SK-N-DZ (cell line): ENCODE results near the gene DNAJB2. TPM values are rescaled to one million over a fixed set of nuclear protein-coding genes. Genes with fewer than 3 reads are reported as not detected.

ENCODE experiments used
- DNase-seq: peaks from one replicate; pipeline ENCODE4 v3.0.0-alpha.2; 2015; ENCODE audit warnings: low spot score
- polyA plus RNA-seq, 2 experiments: library from polyadenylated mRNA; depleted of rRNA; stranded (reverse); fragments of >200 nt; gene quantifications; 2 replicates each; pipeline ENCODE4 v1.2.3, GENCODE V29; 2014

The DNAJB2 gene
- 30.2 and 51.8 TPM in 2 replicates for polyA plus RNA-seq (2014; cell fraction: cytosol; rRNA removed)
- polyA plus RNA-seq (2014; cell fraction: nucleus; rRNA removed) = 68.1 and 77.5 TPM in 2 replicates

- DNase-seq = peak; percentile 95
Measured at GRCh38 chr2:219279151-219279915, at the start of gene DNAJB2. Gene DNAJB2, plus strand, starts transcription at chr2:219279366. Its CDS starts 468 bp downstream, at chr2:219279834.

DNA sequence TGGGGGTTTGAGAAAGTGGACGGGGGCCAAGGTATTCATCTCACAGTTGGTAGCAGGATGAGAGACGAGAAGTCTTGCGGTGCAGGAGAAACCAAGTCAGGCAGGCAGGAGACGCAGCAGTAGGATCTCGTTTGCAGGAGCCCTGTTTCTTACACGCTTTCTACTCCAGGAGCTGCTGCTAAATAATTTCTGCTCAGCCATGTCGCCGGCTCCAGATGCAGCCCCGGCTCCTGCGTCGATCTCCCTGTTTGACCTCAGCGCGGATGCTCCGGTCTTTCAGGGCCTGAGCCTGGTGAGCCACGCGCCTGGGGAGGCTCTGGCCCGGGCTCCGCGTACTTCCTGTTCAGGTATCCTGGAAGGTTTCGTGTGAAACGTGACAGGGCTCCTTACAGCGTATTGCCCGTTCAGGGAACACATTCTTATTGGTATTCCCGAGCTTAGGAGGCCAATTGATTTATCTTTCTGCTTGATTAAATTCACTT lies 49.1 kb upstream of the DNAJB2 start:
- no peak for DNase-seq

- no peak for DNase-seq
Measured at GRCh38 chr2:219234331-219234730, 44.8 kb upstream of the DNAJB2 start.

DNA sequence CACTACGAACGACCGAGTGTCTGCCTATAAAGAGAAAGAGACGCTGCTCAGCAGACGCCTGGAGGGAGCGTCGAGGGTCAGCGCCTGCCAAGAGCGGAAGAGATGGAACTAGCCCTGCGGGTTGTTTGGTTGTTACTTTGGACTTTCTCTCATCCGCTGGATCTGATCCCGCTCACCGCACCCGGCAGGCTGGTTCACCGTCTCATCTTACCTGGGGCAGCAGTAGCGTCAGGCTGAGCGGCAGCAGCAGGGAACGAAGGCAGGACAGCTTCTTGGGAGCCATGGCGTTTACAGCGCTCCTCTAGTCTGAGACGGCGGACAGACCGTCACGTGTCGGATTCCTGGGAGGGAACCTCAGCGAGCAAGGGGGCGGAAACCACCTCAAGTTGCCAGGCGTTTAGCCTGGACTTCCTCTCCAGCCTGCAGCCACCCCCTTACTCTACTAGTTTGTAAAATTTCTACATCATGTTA lies 35.8 kb upstream of the DNAJB2 start:
- no peak for DNase-seq

DNA sequence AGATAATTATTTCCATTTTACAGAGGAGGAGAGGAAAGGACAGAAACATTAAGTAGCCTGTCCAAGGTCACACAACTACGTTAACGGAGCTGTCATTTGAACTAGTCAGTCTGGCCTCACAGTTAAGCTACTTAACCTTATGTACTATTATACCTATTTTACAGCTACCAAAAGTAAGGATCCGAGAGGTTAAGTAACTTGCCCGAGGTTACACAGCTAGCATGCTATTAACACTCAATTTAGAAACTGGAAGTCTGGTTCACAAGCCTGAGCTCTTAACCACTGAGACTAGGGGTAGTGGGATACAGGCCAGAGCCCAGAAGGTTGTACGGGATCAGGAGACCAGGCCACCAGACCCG lies 34.4 kb upstream of the DNAJB2 start:
- DNase-seq = no peak

- DNase-seq = peak; percentile 91
Measured at GRCh38 chr2:219245148-219245898, 33.8 kb upstream of the DNAJB2 start, which contains the start of the genes GLB1L and STK16. Gene GLB1L, minus strand, starts transcription at chr2:219245444. Its CDS starts 1,871 bp downstream, at chr2:219243573. Gene STK16, plus strand, starts transcription at chr2:219245479. Its CDS starts 521 bp downstream, at chr2:219246000.

GRCh38 chr2:219245899-219246230 lies 33.3 kb upstream of the DNAJB2 start:
- no peak for DNase-seq

- no peak for DNase-seq
Measured at GRCh38 chr2:219246559-219246958, 32.6 kb upstream of the DNAJB2 start.

- no peak for DNase-seq
Measured at GRCh38 chr2:219247678-219248642, 31.2 kb upstream of the DNAJB2 start.

DNA sequence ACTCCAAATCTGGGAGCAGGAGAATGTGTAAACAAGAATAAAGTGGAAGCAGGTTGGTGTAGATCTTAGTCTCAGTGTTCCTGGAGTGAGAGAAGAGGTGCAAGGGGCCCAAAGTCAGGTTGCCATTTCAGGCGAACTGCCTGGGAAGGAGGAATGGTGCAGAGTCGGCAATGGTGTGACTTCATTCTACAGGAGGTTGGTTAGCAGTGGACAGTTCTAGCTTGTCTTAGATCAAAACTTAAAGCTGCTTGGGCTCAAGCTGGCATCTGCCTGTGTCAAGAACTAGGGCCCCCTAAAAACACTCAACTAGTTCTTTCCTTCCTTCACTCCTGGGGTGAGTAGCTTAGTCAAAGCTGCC lies 30.3 kb upstream of the DNAJB2 start:
- DNase-seq = no peak

DNA sequence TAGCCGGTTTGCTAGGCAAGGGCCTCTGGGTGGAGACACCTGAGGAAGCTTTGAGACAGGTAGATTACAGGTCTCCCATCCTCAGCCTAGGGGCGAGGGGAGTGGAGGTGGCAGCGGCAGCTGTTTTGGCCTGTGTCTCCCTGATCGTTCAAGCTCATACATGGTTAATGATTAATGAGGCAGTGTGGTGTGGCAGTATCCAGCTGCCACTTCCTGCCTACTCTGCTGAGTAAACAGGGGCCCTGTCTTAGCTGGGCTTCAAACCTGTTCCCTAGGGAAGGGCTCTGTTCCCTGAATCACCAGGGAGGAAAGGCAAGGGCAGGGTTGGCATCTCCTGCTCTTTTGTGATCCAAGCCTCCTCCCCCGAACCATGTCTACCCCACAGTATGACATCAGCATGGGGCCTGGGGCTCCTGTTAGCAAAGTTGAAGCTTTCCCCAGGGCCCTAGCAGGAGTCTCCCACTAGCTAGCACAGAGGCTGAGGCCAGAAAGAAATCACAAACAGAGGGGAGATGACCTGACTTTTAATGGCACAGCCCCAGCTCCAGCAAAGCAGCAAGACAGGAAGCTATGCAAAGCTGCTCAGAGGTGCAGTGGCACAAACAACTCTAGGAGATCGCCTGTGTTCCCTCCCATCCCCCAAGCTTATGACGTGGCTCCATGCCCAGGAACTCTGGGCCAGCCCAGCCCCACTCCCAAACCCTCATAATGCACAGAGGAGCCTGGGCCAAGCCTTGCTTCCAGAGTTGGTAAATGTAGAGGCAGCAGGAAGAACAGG lies 29.8 kb upstream of the DNAJB2 start:
- DNase-seq = no peak

DNA sequence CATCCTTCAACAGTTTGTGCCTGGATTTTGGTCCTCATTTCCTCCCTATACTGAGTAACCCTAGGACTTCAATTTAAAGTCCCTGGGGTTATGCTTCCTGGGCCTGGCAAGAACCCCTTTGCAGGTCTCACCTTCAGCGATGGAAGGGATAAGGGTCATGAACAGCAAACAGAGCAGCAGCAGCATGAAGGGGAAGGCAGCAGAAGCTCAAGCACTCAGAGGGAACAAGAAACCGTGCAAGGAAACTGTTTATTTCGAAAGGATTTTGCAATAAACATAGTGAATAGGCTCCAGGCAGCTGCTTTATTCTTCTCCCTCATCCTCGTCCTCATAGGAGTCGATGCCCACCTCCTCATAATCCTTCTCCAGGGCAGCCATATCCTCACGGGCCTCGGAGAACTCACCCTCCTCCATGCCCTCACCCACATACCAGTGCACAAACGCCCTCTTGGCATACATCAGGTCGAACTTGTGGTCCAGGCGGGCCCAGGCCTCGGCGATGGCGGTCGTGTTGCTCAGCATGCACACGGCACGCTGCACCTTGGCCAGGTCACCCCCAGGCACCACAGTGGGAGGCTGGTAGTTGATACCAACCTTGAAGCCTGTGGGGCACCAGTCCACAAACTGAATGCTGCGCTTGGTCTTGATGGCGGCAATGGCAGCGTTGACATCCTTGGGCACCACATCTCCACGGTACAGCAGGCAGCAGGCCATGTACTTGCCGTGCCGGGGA lies 29.0 kb upstream of the DNAJB2 start:
- DNase-seq = no peak

GRCh38 chr2:219251656-219252055 lies 27.5 kb upstream of the DNAJB2 start:
- DNase-seq = no peak

GRCh38 chr2:219252084-219252483 lies 27.1 kb upstream of the DNAJB2 start:
- no peak for DNase-seq

- DNase-seq = no peak
Measured at GRCh38 chr2:219252570-219252899, 26.6 kb upstream of the DNAJB2 start.

- DNase-seq = no peak
Measured at GRCh38 chr2:219252900-219253752, 26.0 kb upstream of the DNAJB2 start, which contains the start of gene TUBA4B. Gene TUBA4B, plus strand, starts transcription at chr2:219253243. Its CDS starts 165 bp downstream, at chr2:219253408.

DNA sequence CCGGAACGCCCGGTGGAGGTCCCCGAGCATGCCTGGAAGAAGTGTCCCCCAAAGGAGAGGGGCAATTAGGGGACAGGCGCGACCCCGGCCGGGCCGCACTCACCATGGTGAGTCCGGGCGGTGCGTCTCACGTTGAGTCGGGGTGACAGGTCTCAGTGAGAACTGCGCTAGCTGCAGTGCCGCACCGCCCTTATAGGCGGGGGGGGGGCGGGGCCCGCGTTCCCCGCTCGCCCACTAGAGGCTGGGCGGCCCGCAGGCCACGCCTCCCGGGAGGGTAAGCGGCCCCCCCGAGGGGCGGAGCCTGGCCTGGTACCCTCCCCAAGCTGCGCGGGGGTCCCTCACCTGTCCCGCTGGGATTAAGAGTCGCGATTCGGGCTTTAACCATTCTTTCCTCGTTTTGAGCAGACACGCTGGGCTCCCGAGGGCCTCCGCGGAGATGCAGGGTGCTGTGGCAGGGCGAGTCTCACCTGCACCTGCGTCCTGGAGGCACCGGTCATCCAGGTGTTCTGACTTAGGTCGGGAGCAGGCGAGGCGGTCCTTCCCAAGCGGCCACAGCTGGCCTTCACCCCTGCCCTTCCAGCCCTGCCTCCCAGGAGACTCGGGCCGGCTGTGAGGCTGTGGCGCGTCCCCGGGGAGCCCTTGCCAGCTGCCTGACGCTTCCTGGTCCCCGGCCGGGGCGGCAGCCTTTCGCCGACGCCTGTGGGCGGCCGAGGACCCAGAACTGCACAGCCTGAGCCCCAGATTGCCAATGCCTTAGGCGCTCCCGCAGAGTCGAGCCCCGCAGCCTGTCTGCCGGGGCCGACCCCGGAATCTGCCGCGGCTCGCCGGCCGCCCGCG lies 25.2 kb upstream of the DNAJB2 start, which contains the start of gene TUBA4A:
Gene TUBA4A (minus strand): TSS at position 166 of the 837 bp plus-strand sequence. CDS start 60 bp downstream, at position 106.
- DNase-seq = peak; percentile 63
